LNCAP (cell line): ENCODE measurements around the gene UQCR11.

ENCODE experiments used
- CTCF ChIP-seq: fragments of 450-650 bp; IDR thresholded peaks from 2 replicates; pipeline ENCODE4 v1.5.1; 2017; ENCODE audit warnings: mild to moderate bottlenecking

The UQCR11 gene

GRCh38 chr19:1602091-1602707 is 3.1 kb downstream of the UQCR11 start:
- no peak for TF ChIP-seq CTCF

- no peak for TF ChIP-seq CTCF
These were observed 3.6 kb downstream of the UQCR11 start for GRCh38 chr19:1601613-1602064.

- TF ChIP-seq CTCF, result no peak
These were observed 5.8 kb downstream of the UQCR11 start for GRCh38 chr19:1599460-1599846.

GRCh38 chr19:1598777-1599459 is 6.3 kb downstream of the UQCR11 start:
- TF ChIP-seq CTCF, result no peak

GRCh38 chr19:1593501-1593772 is 11.8 kb downstream of the UQCR11 start:
- TF ChIP-seq CTCF, result no peak

GRCh38 chr19:1592755-1593500 is 12.3 kb downstream of the UQCR11 start, which contains the start of gene MBD3:
Gene MBD3 (minus strand): TSS chr19:1592865. CDS start chr19:1592631, 234 bp downstream.
- TF ChIP-seq CTCF, result no peak

- TF ChIP-seq CTCF, result no peak
These were observed 13.1 kb downstream of the UQCR11 start for GRCh38 chr19:1592024-1592754.
